ENCODE measurements around the gene BMP8A.
A peak's percentile ranks its signal among the peaks of the same experiment; 100 is the strongest.
"Not testable (repeated sequence)": the region's sequence is repeated elsewhere in the genome, so short reads cannot be mapped to it uniquely, and the experiment has no call there.

BMP8A gene

GRCh38 chr1:39491146-39491921 is at the start of gene BMP8A:
BMP8A (plus strand) TSS chr1:39491636; CDS start chr1:39491992, 356 bp downstream.
- DNase-seq (ENCODE audit: low read depth, low spot score), result peak; percentile 40

GRCh38 chr1:39441797-39442196 is 49.6 kb upstream of the BMP8A start:
- DNase-seq (ENCODE audit: low read depth, low spot score), result no peak

- no peak for DNase-seq (ENCODE audit: low read depth, low spot score)
Measured at GRCh38 chr1:39445573-39445972, 45.9 kb upstream of the BMP8A start.

- DNase-seq (ENCODE audit: low read depth, low spot score), result no peak
Measured at GRCh38 chr1:39446986-39447567, 44.4 kb upstream of the BMP8A start.

GRCh38 chr1:39450041-39450440 is 41.4 kb upstream of the BMP8A start:
- DNase-seq (ENCODE audit: low read depth, low spot score), result not testable (repeated sequence)

- no peak for DNase-seq (ENCODE audit: low read depth, low spot score)
Measured at GRCh38 chr1:39450956-39451606, 40.4 kb upstream of the BMP8A start.

- no peak for DNase-seq (ENCODE audit: low read depth, low spot score)
Measured at GRCh38 chr1:39452081-39452480, 39.4 kb upstream of the BMP8A start.

GRCh38 chr1:39452540-39452939 is 38.9 kb upstream of the BMP8A start:
- DNase-seq (ENCODE audit: low read depth, low spot score), result no peak

- no peak for DNase-seq (ENCODE audit: low read depth, low spot score)
Measured at GRCh38 chr1:39453603-39454002, 37.8 kb upstream of the BMP8A start.

- no peak for DNase-seq (ENCODE audit: low read depth, low spot score)
Measured at GRCh38 chr1:39458991-39459390, 32.4 kb upstream of the BMP8A start.

GRCh38 chr1:39462074-39462473 is 29.4 kb upstream of the BMP8A start:
- DNase-seq (ENCODE audit: low read depth, low spot score), result no peak

GRCh38 chr1:39466413-39467107 is 24.9 kb upstream of the BMP8A start:
- no peak for DNase-seq (ENCODE audit: low read depth, low spot score)

GRCh38 chr1:39467108-39467720 is 24.2 kb upstream of the BMP8A start:
- not testable (repeated sequence) for DNase-seq (ENCODE audit: low read depth, low spot score)

- DNase-seq (ENCODE audit: low read depth, low spot score), result no peak
Measured at GRCh38 chr1:39469150-39469549, 22.3 kb upstream of the BMP8A start.

- DNase-seq (ENCODE audit: low read depth, low spot score), result no peak
Measured at GRCh38 chr1:39470040-39470439, 21.4 kb upstream of the BMP8A start.

GRCh38 chr1:39472826-39473225 is 18.6 kb upstream of the BMP8A start:
- no peak for DNase-seq (ENCODE audit: low read depth, low spot score)

- no peak for DNase-seq (ENCODE audit: low read depth, low spot score)
Measured at GRCh38 chr1:39473324-39473723, 18.1 kb upstream of the BMP8A start.

- no peak for DNase-seq (ENCODE audit: low read depth, low spot score)
Measured at GRCh38 chr1:39474810-39475209, 16.6 kb upstream of the BMP8A start.

- not testable (repeated sequence) for DNase-seq (ENCODE audit: low read depth, low spot score)
Measured at GRCh38 chr1:39475551-39475950, 15.9 kb upstream of the BMP8A start.

GRCh38 chr1:39478126-39478915 is 13.1 kb upstream of the BMP8A start:
- no peak for DNase-seq (ENCODE audit: low read depth, low spot score)

- no peak for DNase-seq (ENCODE audit: low read depth, low spot score)
Measured at GRCh38 chr1:39481289-39481688, 10.1 kb upstream of the BMP8A start.
